Sciatic nerve (tissue), 2 donors: ENCODE measurements around the gene NHERF1. TPM values are rescaled to one million over a fixed set of nuclear protein-coding genes. Genes with fewer than 3 reads are reported as not detected.

Experiments
- ATAC-seq: fragments of 200-7000 bp; cut with Tn5 transposase; one replicate; pipeline ENCODE4 v1.9.1; 2020; ENCODE audit warnings: mild to moderate bottlenecking, moderate library complexity
- DNase-seq: peaks from one replicate; pipeline ENCODE4 v3.0.0-alpha.2; 2020; ENCODE audit warnings: low spot score
- intact Hi-C: fragments of 100-400 bp; cut with DNase I; formaldehyde crosslinking; loops from one replicate; pipeline ENCODE4 v1.14.2; 2022
- total RNA-seq: library from RNA; stranded (reverse); fragmentation: NEBNext Ultra II Directional; extraction: Animal tissue kit (Norgen Biotek cat#: 25700); gene quantifications from one replicate; pipeline ENCODE4 v1.2.1, GENCODE V29; 2021
- donor health status: DM: no; HTN: no; CAD: no.
- donor health status: DM: no; HTN: no; CAD: no.

Gene NHERF1
- total RNA-seq, 1 donor from 2014 or later, result 39.0 TPM

- DNase-seq (no peak), ATAC-seq (peak; percentile 20)
- intact Hi-C loops, result no loop called here
Measured at GRCh38 chr17:74760404-74761105, 12.1 kb downstream of the NHERF1 start.

- intact Hi-C loops, result no loop called here
- ATAC-seq, result no peak
- DNase-seq, result no peak
Measured at GRCh38 chr17:74761419-74761818, 13.0 kb downstream of the NHERF1 start.

- intact Hi-C loops, result no loop called here
- DNase-seq, result no peak
- ATAC-seq, result no peak
Measured at GRCh38 chr17:74761931-74762330, 13.5 kb downstream of the NHERF1 start.

- no peak for ATAC-seq
- intact Hi-C loops, result no loop called here
- no peak for DNase-seq
Measured at GRCh38 chr17:74763565-74764387, 15.3 kb downstream of the NHERF1 start.

- DNase-seq (no peak), ATAC-seq (no peak)
- intact Hi-C loops, result no loop called here
Measured at GRCh38 chr17:74764751-74765286, 16.4 kb downstream of the NHERF1 start.

GRCh38 chr17:74766413-74766812 lies 18.0 kb downstream of the NHERF1 start:
- no peak for ATAC-seq
- no peak for DNase-seq
- intact Hi-C loops, result no loop called here

- DNase-seq (peak; percentile 72), ATAC-seq (peak; percentile 8)
- intact Hi-C loops, result no loop called here
Measured at GRCh38 chr17:74767111-74767516, 18.7 kb downstream of the NHERF1 start.

GRCh38 chr17:74768069-74768762 lies 19.8 kb downstream of the NHERF1 start:
- intact Hi-C loops, result no loop called here
- DNase-seq (no peak), ATAC-seq (peak; percentile 18)

GRCh38 chr17:74768763-74769114 lies 20.3 kb downstream of the NHERF1 start:
- ATAC-seq, result no peak

GRCh38 chr17:74769266-74769855 lies 20.9 kb downstream of the NHERF1 start:
- no peak for DNase-seq
- intact Hi-C loops, result no loop called here
- ATAC-seq, result no peak

More at GRCh38 chr17:74768763-74769114, 20.3 kb downstream of the NHERF1 start:
- DNase-seq, result no peak
- intact Hi-C loops, result no loop called here

GRCh38 chr17:74769856-74770497 lies 21.5 kb downstream of the NHERF1 start:
- DNase-seq, result no peak
- intact Hi-C loops, result no loop called here
- ATAC-seq, result no peak

- ATAC-seq, result peak; percentile 73
- DNase-seq, result peak; percentile 75
- intact Hi-C loops, result no loop called here
Measured at GRCh38 chr17:74770498-74771318, 22.3 kb downstream of the NHERF1 start.

GRCh38 chr17:74771319-74771914 lies 23.0 kb downstream of the NHERF1 start:
- ATAC-seq, result no peak
- intact Hi-C loops, result no loop called here
- no peak for DNase-seq

GRCh38 chr17:74772053-74772452 lies 23.6 kb downstream of the NHERF1 start:
- DNase-seq (no peak), ATAC-seq (no peak)
- intact Hi-C loops, result no loop called here

GRCh38 chr17:74773414-74773813 lies 25.0 kb downstream of the NHERF1 start:
- intact Hi-C loops, result no loop called here
- no peak for ATAC-seq
- DNase-seq, result no peak

- intact Hi-C loops, result no loop called here
- no peak for DNase-seq
- ATAC-seq, result no peak
Measured at GRCh38 chr17:74773871-74774286, 25.5 kb downstream of the NHERF1 start.

GRCh38 chr17:74775409-74776043 lies 27.1 kb downstream of the NHERF1 start:
- ATAC-seq (no peak), DNase-seq (no peak)
- intact Hi-C loops, result no loop called here
